Measurements from ENCODE around the gene STAG3.
"Not testable (repeated sequence)": the region's sequence is repeated elsewhere in the genome, so short reads cannot be mapped to it uniquely, and the experiment has no call there.

STAG3 gene

GRCh38 chr7:100209493-100209892 is 31.8 kb downstream of the STAG3 start:
- in situ Hi-C loops (cut with MboI; ENCODE audit: low sequenced_read_pairs): loop anchor here (25.0 kb wide), 1 partner anchor 222 kb away; the partner anchor contains the start of gene AZGP1

GRCh38 chr7:100210805-100211204 is 33.1 kb downstream of the STAG3 start:
- in situ Hi-C loops (cut with MboI; ENCODE audit: low sequenced_read_pairs): loop anchor here (25.0 kb wide), 1 partner anchor 224 kb away; the partner anchor contains the start of gene AZGP1

GRCh38 chr7:100211342-100211780 is 33.6 kb downstream of the STAG3 start:
- in situ Hi-C loops (cut with MboI; ENCODE audit: low sequenced_read_pairs): loop anchor here (25.0 kb wide), 1 partner anchor 224 kb away; the partner anchor contains the start of gene AZGP1

DNA sequence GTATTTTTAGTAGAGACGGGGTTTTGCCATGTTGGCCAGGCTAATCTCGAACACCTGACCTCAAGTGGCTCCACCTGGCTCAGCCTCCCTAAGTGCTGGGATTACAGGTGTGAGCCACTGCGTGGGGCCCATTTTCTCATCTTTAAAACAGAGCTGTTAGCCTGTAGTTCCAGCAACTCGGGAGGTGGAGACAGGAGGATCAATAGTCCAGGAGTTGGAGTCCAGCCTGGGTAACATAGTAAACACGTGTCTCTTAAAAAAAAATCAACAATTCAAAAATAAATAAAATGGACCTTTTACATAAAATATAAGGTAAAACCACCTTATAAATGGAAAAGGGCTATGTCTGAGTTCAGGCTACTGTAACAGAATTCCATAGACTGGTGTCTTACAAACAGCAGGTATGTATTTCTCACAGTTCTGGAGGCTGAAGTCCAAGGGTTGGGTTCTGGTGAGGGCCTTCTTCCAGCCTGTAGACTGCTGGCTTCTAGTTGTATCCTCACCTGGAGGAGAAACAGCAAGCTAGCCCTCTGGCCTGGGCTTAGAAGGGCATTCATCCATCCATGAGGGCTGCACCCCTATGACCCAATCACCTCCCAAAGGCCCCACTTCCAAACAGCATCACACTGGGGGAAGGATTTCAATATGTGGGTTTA is 35.0 kb downstream of the STAG3 start:
- in situ Hi-C loops (cut with MboI; ENCODE audit: low sequenced_read_pairs): loop anchor here (25.0 kb wide), 1 partner anchor 225 kb away; the partner anchor contains the start of gene AZGP1

GRCh38 chr7:100213672-100214071 is 36.0 kb downstream of the STAG3 start:
- in situ Hi-C loops (cut with MboI; ENCODE audit: low sequenced_read_pairs): loop anchor here (25.0 kb wide), 1 partner anchor 226 kb away; the partner anchor contains the start of gene AZGP1

DNA sequence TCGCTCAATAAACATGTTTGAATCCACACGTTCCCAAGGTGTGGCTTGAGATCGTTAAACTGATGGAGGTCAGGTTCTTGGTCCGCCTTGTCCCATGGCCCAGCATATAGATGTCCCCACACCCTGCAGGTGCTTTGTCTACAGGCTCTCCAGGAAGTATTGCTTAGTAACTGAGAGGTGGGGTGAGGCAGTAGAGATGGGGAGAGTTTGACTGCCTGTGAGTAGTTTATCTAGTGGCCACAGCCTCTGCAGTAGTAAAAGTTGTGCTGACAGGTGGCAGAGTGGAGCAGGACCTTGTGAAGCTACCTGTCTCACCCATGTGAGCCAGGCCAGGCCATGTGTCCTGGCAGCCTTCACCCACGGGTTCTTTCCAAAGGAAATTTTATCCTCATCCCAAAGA is 36.6 kb downstream of the STAG3 start:
- in situ Hi-C loops (cut with MboI; ENCODE audit: low sequenced_read_pairs): loop anchor here (25.0 kb wide), 1 partner anchor 227 kb away; the partner anchor contains the start of gene AZGP1

DNA sequence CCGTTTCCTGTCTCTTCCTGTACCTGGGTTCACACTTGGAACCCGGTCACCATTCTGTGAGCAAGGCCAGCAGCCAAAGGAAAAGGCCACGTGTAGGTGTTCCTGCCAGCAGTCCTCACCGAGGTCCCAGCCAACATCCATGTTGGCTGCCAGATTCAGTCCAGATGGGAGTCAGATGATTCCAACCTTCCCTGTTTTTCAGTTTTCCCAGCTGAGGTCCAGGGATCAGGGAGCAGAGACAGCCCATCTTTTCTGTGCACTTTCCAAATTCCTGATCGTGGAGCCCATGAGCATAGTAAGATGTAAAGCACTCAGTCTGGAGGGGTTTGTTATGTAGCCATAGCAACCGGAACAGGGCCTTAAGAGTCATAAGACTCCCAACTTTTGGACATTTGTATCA is 38.2 kb downstream of the STAG3 start:
- in situ Hi-C loops (cut with MboI; ENCODE audit: low sequenced_read_pairs): loop anchor here (25.0 kb wide), 1 partner anchor 229 kb away; the partner anchor contains the start of gene AZGP1

DNA sequence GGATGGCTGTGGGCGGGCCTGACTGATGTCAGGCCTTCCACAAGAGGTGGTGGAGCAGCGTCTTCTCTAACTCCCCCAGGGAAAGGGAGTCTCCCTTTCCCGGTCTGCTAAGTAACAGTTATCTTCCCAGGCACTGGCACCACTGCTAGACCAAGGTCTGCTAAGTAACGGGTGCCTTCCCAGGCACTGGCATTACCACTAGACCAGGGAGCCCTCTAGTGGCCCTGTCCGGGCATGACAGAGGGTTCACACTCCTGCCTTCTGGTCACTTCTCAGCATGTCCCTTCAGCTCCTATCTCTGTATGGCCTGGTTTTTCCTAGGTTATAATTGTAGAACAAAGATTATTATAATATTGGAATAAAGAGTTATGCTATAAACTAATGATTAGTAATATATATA is 40.2 kb downstream of the STAG3 start:
- in situ Hi-C loops (cut with MboI; ENCODE audit: low sequenced_read_pairs): loop anchor here (25.0 kb wide), 1 partner anchor 231 kb away; the partner anchor contains the start of gene AZGP1

GRCh38 chr7:100219271-100219737 is 41.6 kb downstream of the STAG3 start:
- in situ Hi-C loops (cut with MboI; ENCODE audit: low sequenced_read_pairs): loop anchor here (25.0 kb wide), 1 partner anchor 232 kb away; the partner anchor contains the start of gene AZGP1

- in situ Hi-C loops (cut with MboI; ENCODE audit: low sequenced_read_pairs): loop anchor here (25.0 kb wide), 1 partner anchor 233 kb away; the partner anchor contains the start of gene AZGP1
Observed at GRCh38 chr7:100219801-100220585, 42.3 kb downstream of the STAG3 start, which contains the start of gene PVRIG. PVRIG (plus strand) TSS chr7:100219949; CDS start chr7:100219971, 22 bp downstream.

DNA sequence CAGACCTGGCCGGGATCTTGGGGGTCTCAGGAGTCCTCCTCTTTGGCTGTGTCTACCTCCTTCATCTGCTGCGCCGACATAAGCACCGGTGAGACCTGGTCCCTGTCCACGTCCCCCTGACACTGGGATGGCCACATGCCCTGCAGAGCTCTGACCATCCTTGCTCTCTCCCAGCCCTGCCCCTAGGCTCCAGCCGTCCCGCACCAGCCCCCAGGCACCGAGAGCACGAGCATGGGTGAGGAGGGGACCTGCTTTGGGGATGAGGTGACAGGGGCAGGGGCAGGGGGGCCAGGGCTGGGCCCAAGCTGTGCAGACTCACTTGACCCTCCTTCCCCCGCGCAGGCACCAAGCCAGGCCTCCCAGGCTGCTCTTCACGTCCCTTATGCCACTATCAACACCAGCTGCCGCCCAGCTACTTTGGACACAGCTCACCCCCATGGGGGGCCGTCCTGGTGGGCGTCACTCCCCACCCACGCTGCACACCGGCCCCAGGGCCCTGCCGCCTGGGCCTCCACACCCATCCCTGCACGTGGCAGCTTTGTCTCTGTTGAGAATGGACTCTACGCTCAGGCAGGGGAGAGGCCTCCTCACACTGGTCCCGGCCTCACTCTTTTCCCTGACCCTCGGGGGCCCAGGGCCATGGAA is 43.0 kb downstream of the STAG3 start:
- in situ Hi-C loops (cut with MboI; ENCODE audit: low sequenced_read_pairs): loop anchor here (25.0 kb wide), 1 partner anchor 233 kb away; the partner anchor contains the start of gene AZGP1

- in situ Hi-C loops (cut with MboI; ENCODE audit: low sequenced_read_pairs): loop anchor here (25.0 kb wide), 1 partner anchor 234 kb away; the partner anchor contains the start of gene AZGP1
Observed at GRCh38 chr7:100221231-100221718, 43.6 kb downstream of the STAG3 start.

GRCh38 chr7:100221767-100222444 is 44.2 kb downstream of the STAG3 start:
- in situ Hi-C loops (cut with MboI; ENCODE audit: low sequenced_read_pairs): loop anchor here (25.0 kb wide), 1 partner anchor 235 kb away; the partner anchor contains the start of gene AZGP1

DNA sequence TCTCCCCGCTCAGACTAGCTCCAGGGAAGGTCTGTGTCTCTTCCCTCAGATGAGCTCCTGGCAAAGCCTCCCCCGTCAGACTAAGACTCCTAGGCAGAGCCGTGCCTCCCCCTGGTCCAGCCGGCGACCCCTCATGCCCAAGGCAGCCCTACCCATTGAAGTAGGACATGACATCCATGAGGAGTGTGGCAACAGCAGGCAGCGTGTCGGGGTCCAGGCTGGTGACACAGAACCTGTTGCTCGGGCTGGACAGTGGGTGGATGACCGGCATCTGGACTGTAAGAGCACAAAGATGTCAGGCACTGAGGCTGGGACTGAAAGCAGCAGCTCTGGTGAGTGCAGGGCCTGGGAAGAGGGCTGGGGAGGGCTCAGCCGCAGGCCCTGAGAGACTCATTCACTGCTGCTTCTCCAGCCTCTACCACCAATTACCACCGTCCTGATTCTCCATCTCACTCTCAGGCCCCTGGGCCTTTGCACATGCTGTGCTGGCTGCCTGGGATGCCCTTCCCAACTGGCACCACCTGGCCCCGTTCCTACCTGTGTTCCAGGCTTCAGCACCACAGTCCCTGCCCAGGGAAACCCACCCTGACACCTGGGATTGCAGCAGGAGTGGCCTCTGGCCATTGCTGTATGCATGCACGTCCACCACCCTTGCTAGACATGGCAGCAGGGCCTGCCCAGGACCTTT is 44.9 kb downstream of the STAG3 start:
- in situ Hi-C loops (cut with MboI; ENCODE audit: low sequenced_read_pairs): loop anchor here (25.0 kb wide), 1 partner anchor 235 kb away; the partner anchor contains the start of gene AZGP1

GRCh38 chr7:100223376-100223927 is 45.7 kb downstream of the STAG3 start:
- in situ Hi-C loops (cut with MboI; ENCODE audit: low sequenced_read_pairs): loop anchor here (25.0 kb wide), 1 partner anchor 236 kb away; the partner anchor contains the start of gene AZGP1

DNA sequence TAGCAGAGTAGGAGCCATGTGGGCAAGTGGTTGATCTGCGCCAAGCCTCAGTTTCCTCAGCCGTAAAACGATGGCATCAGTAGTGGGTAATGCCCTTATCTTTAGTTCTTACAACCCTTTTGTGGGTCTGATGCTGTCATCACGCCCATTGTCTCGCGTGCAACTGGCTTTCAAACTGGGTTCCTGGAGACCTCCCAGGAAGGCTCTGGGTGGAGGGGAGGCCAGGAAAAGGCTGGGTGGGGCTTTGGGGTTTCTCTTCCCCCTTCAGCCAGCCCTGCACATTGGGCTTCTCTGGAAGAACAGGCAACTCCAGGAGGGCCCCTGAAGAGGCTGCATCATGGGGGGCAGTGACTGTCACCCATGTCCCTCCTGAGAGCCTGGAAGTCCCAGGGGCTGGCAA is 47.2 kb downstream of the STAG3 start:
- in situ Hi-C loops (cut with MboI; ENCODE audit: low sequenced_read_pairs): loop anchor here (25.0 kb wide), 1 partner anchor 238 kb away; the partner anchor contains the start of gene AZGP1

GRCh38 chr7:100234660-100235317 is 57.1 kb downstream of the STAG3 start:
- in situ Hi-C loops (cut with MboI; ENCODE audit: low sequenced_read_pairs): not testable (repeated sequence)

DNA sequence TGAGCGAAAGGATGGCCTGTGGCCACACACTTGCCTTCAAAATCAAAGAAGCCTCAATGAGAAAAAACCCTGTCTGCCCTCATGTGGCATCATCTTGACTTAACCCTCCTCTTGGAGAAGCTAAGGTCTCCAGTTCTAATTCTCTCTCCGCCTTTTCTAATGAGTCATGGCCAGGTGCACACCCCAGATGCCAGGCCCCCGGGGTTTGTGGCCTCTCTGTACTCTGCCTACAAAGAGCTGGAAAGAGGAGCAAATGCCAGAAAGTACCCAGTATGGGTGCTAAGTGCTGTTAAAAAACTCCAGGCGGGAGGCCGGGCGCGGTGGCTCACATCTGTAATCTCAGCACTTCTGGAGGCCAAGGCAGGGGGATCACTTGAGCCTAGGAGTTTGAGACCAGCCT is 62.3 kb downstream of the STAG3 start:
- in situ Hi-C loops (cut with MboI; ENCODE audit: low sequenced_read_pairs): not testable (repeated sequence)
